Loucy (cell line): ENCODE measurements around the gene AUNIP.

Experiments
- H2AFZ ChIP-seq: fragments of 200-600 bp; sonication (generic); 2 replicates; pipeline ENCODE4 v1.6.0; 2016; ENCODE audit warnings: antibody characterized with exemption, mild to moderate bottlenecking, low read length, moderate library complexity
- H3F3A ChIP-seq: fragments of 200-600 bp; 2 replicates; pipeline ENCODE4 v1.6.0; 2016; ENCODE audit warnings: antibody characterized with exemption, low read depth, mild to moderate bottlenecking
- H3K27me3 ChIP-seq: fragments of 200-600 bp; sonication (generic); 2 replicates; pipeline ENCODE4 v1.6.1; 2014; ENCODE audit warnings: low read length, mild to moderate bottlenecking; ENCODE audit not compliant: insufficient read depth, poor library complexity, severe bottlenecking
- H3K36me3 ChIP-seq: fragments of 200-600 bp; sonication (generic); 2 replicates; pipeline ENCODE4 v1.6.1; 2016; ENCODE audit warnings: low read length; ENCODE audit not compliant: insufficient read depth
- H3K4me1 ChIP-seq: fragments of 200-600 bp; sonication (generic); 2 replicates; pipeline ENCODE4 v1.5.1; 2014; ENCODE audit warnings: low read length, mild to moderate bottlenecking; ENCODE audit not compliant: insufficient read depth, poor library complexity, severe bottlenecking
- H3K4me2 ChIP-seq: fragments of 200-600 bp; sonication (generic); 2 replicates; pipeline ENCODE4 v1.6.0; 2014; ENCODE audit warnings: antibody characterized with exemption, low read length, low read depth, mild to moderate bottlenecking; ENCODE audit not compliant: poor library complexity, severe bottlenecking
- H3K4me3 ChIP-seq: fragments of 200-600 bp; sonication (generic); 2 replicates; pipeline ENCODE4 v1.5.1; 2014; ENCODE audit warnings: low read length, mild to moderate bottlenecking, mixed read lengths; ENCODE audit not compliant: poor library complexity, severe bottlenecking
- H3K79me2 ChIP-seq: fragments of 200-600 bp; sonication (generic); 2 replicates; pipeline ENCODE4 v1.6.1; 2014; ENCODE audit warnings: low read length; ENCODE audit not compliant: insufficient read depth
- H3K9ac ChIP-seq: fragments of 200-600 bp; sonication (generic); 2 replicates; pipeline ENCODE4 v1.6.0; 2014; ENCODE audit warnings: mild to moderate bottlenecking, low read depth, low read length, moderate library complexity; ENCODE audit not compliant: poor library complexity, severe bottlenecking
- H3K9me2 ChIP-seq: fragments of 200-600 bp; sonication (generic); replicated peaks from 2 replicates; pipeline ENCODE4 v1.6.1; 2016; ENCODE audit warnings: low read depth, low read length, mixed read lengths
- H3K9me3 ChIP-seq: fragments of 200-600 bp; sonication (generic); 2 replicates; pipeline ENCODE4 v1.6.1; 2014; ENCODE audit warnings: mild to moderate bottlenecking, antibody characterized with exemption, low read length, low read depth; ENCODE audit not compliant: insufficient read depth
- H4K20me1 ChIP-seq: fragments of 200-600 bp; sonication (generic); 2 replicates; pipeline ENCODE4 v1.6.0; 2014; ENCODE audit warnings: antibody characterized with exemption, low read length, mild to moderate bottlenecking; ENCODE audit not compliant: insufficient read depth, poor library complexity, severe bottlenecking
- EZH2phosphoT487 ChIP-seq: fragments of 200-600 bp; IDR thresholded peaks from 2 replicates; pipeline ENCODE4 v1.6.1; 2018; ENCODE audit warnings: antibody characterized with exemption, mild to moderate bottlenecking, moderate library complexity, borderline replicate concordance
- TF ChIP-seq, protein P1 (sequence below): fragments of 200-600 bp; sonication (generic); conservative IDR thresholded peaks from 2 replicates; pipeline ENCODE4 v1.5.1; 2014; ENCODE audit warnings: mild to moderate bottlenecking, antibody characterized with exemption, low read length

Gene AUNIP

DNA sequence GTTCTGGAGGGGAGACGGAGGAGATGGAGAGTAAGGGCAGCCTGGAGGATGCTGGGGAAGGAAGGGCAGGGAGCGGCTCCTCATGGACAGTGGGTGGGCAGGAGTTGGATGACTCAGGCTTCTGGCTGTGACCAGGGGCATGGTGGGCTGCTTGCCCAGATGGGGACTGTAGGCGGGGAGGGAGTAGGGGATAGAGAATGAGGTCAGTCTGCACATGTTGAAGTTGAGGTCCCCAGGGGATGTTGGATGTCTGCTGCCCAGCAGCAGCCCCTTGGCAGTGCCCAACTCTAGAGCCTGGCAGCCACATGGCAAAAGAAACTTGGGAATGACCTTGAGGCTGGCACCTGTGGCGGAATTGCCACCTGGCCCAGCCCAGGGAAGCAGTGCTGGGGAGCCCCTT is 52.8 kb downstream of the AUNIP start:
- Histone ChIP-seq H3K4me1 (no peaks in the 10 kb centered on the region), H2AFZ (no peak overlapping the region), H3K36me3 (no peaks in the 10 kb centered on the region), H3K27me3 (no peaks in the 10 kb centered on the region), H3K9ac (no peak overlapping the region), H3K79me2 (no peaks in the 10 kb centered on the region), H4K20me1 (no peaks in the 10 kb centered on the region), H3K4me2 (no peak overlapping the region), H3F3A (no peaks in the 10 kb centered on the region), H3K4me3 (no peak overlapping the region), H3K9me2 (no peaks in the 10 kb centered on the region), H3K9me3 (no peaks in the 10 kb centered on the region)
- TF ChIP-seq EZH2phosphoT487: no peak
- TF ChIP-seq, protein P1, sequence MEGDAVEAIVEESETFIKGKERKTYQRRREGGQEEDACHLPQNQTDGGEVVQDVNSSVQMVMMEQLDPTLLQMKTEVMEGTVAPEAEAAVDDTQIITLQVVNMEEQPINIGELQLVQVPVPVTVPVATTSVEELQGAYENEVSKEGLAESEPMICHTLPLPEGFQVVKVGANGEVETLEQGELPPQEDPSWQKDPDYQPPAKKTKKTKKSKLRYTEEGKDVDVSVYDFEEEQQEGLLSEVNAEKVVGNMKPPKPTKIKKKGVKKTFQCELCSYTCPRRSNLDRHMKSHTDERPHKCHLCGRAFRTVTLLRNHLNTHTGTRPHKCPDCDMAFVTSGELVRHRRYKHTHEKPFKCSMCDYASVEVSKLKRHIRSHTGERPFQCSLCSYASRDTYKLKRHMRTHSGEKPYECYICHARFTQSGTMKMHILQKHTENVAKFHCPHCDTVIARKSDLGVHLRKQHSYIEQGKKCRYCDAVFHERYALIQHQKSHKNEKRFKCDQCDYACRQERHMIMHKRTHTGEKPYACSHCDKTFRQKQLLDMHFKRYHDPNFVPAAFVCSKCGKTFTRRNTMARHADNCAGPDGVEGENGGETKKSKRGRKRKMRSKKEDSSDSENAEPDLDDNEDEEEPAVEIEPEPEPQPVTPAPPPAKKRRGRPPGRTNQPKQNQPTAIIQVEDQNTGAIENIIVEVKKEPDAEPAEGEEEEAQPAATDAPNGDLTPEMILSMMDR: no peak

DNA sequence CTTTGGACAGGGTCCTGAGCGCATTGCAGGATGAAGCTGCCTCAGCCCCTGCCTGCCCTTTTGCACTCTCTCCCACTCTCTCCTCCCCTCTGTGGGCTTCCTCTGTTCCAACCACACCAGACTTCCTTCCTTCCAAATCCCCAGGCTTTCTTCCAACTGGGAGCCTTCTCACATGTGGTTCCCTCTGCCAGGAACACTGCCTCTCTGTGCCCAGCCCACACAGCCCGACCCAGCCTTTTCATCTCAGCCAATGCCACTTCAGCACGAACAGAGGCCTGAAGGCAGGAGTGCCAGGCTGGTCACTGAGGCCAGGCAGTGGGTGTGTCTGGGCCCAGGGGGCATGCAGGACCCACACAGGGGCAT is 53.4 kb downstream of the AUNIP start:
- H3K9me3 ChIP-seq: no peaks in the 10 kb centered on the region
- no peaks in the 10 kb centered on the region for H3K4me1 ChIP-seq
- no peaks in the 10 kb centered on the region for H4K20me1 ChIP-seq
- no peak overlapping the region for H3K4me3 ChIP-seq
- peaks cover 6% of the 10 kb centered on the region for H3K27me3 ChIP-seq
- no peaks in the 10 kb centered on the region for H3K9me2 ChIP-seq
- no peak overlapping the region for H3K4me2 ChIP-seq
- H2AFZ ChIP-seq: no peak overlapping the region
- no peaks in the 10 kb centered on the region for H3K36me3 ChIP-seq
- no peak overlapping the region for H3K9ac ChIP-seq
- H3K79me2 ChIP-seq: no peaks in the 10 kb centered on the region
- no peaks in the 10 kb centered on the region for H3F3A ChIP-seq
- TF ChIP-seq, protein P1: no peak
- no peak for TF ChIP-seq EZH2phosphoT487

DNA sequence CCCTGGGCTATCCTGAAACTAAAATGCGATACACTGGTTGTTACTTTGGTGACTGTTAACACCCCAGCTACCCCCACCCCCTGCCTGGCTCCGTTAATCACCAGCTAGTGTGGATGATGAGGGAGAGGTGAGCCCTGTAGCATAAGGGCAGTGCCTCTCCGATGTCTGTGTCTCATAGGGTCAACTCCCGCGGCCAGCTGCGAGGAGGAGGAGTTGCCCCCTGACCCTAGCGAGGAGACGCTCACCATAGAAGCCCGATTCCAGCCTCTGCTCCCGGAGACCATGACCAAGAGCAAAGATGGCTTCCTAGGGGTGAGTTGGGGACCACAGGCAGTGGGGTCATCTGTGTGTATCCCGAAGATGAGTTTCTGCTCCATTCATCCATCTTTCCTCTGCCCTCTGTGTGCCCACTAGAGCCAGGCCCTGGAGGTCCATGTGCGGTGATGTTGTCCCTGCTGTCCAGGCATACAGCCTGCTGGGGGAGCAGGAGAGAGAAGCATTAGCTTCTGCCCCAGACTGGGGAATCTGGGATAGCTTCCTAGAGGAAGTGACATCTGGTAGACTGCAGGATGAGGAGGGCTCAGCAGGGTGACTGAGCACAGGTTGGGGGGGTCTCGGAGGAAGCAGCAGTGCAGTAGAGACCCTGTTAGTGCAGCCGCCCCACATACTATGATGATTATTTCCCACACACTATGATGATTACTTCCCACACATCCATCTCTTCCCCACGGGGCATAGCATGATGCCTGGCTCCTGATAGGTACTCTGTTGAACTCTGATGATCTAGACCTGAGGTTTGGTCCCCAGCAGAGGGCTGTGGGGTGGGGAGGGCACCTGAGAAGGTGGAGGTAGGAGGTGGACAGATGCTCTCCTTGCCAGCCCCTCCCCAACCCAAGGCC is 54.0 kb downstream of the AUNIP start:
- H2AFZ ChIP-seq: no peak overlapping the region
- H3K36me3 ChIP-seq: no peaks in the 10 kb centered on the region
- no peaks in the 10 kb centered on the region for H4K20me1 ChIP-seq
- TF ChIP-seq, protein P1: no peak
- no peak for TF ChIP-seq EZH2phosphoT487
- H3K9ac ChIP-seq: no peak overlapping the region
- H3K9me2 ChIP-seq: no peaks in the 10 kb centered on the region
- no peak overlapping the region for H3K4me3 ChIP-seq
- no peak overlapping the region for H3K4me2 ChIP-seq
- no peaks in the 10 kb centered on the region for H3K9me3 ChIP-seq
- H3K79me2 ChIP-seq: no peaks in the 10 kb centered on the region
- H3K4me1 ChIP-seq: no peaks in the 10 kb centered on the region
- H3F3A ChIP-seq: no peaks in the 10 kb centered on the region
- H3K27me3 ChIP-seq: peaks cover 11% of the 10 kb centered on the region
